Kasumi-1 (cell line): ENCODE results near the gene DBF4.

Source experiments
- DNase-seq, 2 experiments: peaks; one replicate each; lab custom pipeline; 2025; lab: John Stamatoyannopoulos, UW

Gene DBF4

DNA sequence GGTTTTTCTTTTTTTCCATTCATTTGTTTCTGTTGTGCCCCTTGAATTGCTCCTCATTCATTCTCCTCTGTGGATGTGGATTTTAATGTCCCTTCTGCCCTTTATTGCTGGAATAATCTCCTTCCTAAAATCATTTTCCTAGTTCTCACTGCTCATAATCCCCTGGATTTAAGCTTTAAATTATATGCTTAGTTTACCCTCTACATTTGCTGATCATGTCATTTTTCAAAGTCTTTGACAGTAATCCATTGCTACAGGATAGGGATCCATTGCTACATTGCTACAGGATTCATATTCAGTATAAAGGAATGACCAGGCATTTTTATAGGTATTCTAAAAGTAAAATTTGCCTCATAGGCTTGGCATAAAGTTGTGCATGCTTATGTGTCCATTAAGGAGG is 72.1 kb downstream of the DBF4 start:
- no peak for DNase-seq
